SK-N-SH treated with all-trans-retinoic acid at 6 μM for 48 hours (cell line): ENCODE results near the gene ZC3H12C.

Experiments used
- ATAC-seq: fragments of 200-7000 bp; cut with Tn5 transposase; 3 replicates; pipeline ENCODE4 v1.9.1; 2020; ENCODE audit warnings: mild to moderate bottlenecking, moderate library complexity
- ARNTL ChIP-seq: fragments of 450-650 bp; formaldehyde crosslinking; IDR thresholded peaks from 2 replicates; pipeline ENCODE4 v1.5.0; 2020; ENCODE audit warnings: low read depth, mild to moderate bottlenecking, moderate library complexity, borderline replicate concordance
- BACH2 ChIP-seq: fragments of 250-450 bp; sonication (Bioruptor Pico); IDR thresholded peaks from 2 replicates; pipeline ENCODE4 v1.9.0; 2021; ENCODE audit warnings: mild to moderate bottlenecking, borderline replicate concordance
- CREB5 ChIP-seq: fragments of 250-450 bp; sonication (Bioruptor Pico); IDR thresholded peaks from 2 replicates; pipeline ENCODE4 v1.5.1; 2020; ENCODE audit warnings: low read depth, mild to moderate bottlenecking, moderate library complexity
- CSDC2 ChIP-seq: fragments of 250-450 bp; sonication (Bioruptor Pico); IDR thresholded peaks from 2 replicates; pipeline ENCODE4 v1.5.0; 2020; ENCODE audit warnings: mild to moderate bottlenecking, moderate library complexity
- ESRRG ChIP-seq: fragments of 250-450 bp; sonication (Bioruptor Pico); IDR thresholded peaks from 2 replicates; pipeline ENCODE4 v1.6.1; 2021; ENCODE audit warnings: mild to moderate bottlenecking
- GLIS3 ChIP-seq: fragments of 250-450 bp; sonication (Bioruptor Pico); IDR thresholded peaks from 2 replicates; pipeline ENCODE4 v1.5.0; 2020; ENCODE audit warnings: mild to moderate bottlenecking, moderate library complexity
- ISL1 ChIP-seq: fragments of 250-450 bp; sonication (Bioruptor Pico); IDR thresholded peaks from 2 replicates; pipeline ENCODE4 v2.1.2; 2022; ENCODE audit warnings: mild to moderate bottlenecking, moderate library complexity
- OSR1 ChIP-seq: fragments of 250-450 bp; sonication (Bioruptor Pico); IDR thresholded peaks from 2 replicates; pipeline ENCODE4 v1.8.0; 2022; ENCODE audit warnings: moderate library complexity, mild to moderate bottlenecking, inconsistent platforms
- PATZ1 ChIP-seq: fragments of 250-450 bp; sonication (Bioruptor Pico); IDR thresholded peaks from 2 replicates; pipeline ENCODE4 v1.8.0; 2020; ENCODE audit warnings: mild to moderate bottlenecking, moderate library complexity, borderline replicate concordance
- POU6F1 ChIP-seq: fragments of 250-450 bp; sonication (Bioruptor Pico); IDR thresholded peaks from 2 replicates; pipeline ENCODE4 v1.8.0; 2021; ENCODE audit warnings: low read depth, mild to moderate bottlenecking, moderate library complexity, borderline replicate concordance
- PPARA ChIP-seq: fragments of 250-450 bp; sonication (Bioruptor Pico); IDR thresholded peaks from 2 replicates; pipeline ENCODE4 v1.5.0; 2020; ENCODE audit warnings: mild to moderate bottlenecking, borderline replicate concordance
- RARB ChIP-seq: fragments of 250-450 bp; sonication (Bioruptor Pico); IDR thresholded peaks from 2 replicates; pipeline ENCODE4 v1.8.0; 2021; ENCODE audit warnings: mild to moderate bottlenecking, moderate library complexity
- SNAI2 ChIP-seq: fragments of 250-450 bp; sonication (Bioruptor Pico); IDR thresholded peaks from 2 replicates; pipeline ENCODE4 v1.5.0; 2020; ENCODE audit warnings: mild to moderate bottlenecking, moderate library complexity
- TCF4 ChIP-seq: fragments of 250-450 bp; sonication (Bioruptor Pico); IDR thresholded peaks from 2 replicates; pipeline ENCODE4 v1.8.0; 2021; ENCODE audit warnings: mild to moderate bottlenecking, moderate library complexity, borderline replicate concordance
- TOX ChIP-seq: fragments of 250-450 bp; sonication (Bioruptor Pico); IDR thresholded peaks from 2 replicates; pipeline ENCODE4 v1.8.0; 2021; ENCODE audit warnings: mild to moderate bottlenecking, moderate library complexity, borderline replicate concordance
- ZC3H10 ChIP-seq: fragments of 250-450 bp; sonication (Bioruptor Pico); IDR thresholded peaks from 2 replicates; pipeline ENCODE4 v1.5.1; 2021; ENCODE audit warnings: mild to moderate bottlenecking, moderate library complexity
- ZFP3 ChIP-seq: fragments of 250-450 bp; sonication (Bioruptor Pico); IDR thresholded peaks from 2 replicates; pipeline ENCODE4 v1.5.0; 2020; ENCODE audit warnings: mild to moderate bottlenecking, moderate library complexity
- ZFP30 ChIP-seq: fragments of 450-650 bp; formaldehyde crosslinking; IDR thresholded peaks from 2 replicates; pipeline ENCODE4 v1.5.0; 2022; ENCODE audit warnings: mild to moderate bottlenecking, moderate library complexity
- ZNF565 ChIP-seq: fragments of 450-650 bp; formaldehyde crosslinking; conservative IDR thresholded peaks from 2 replicates; pipeline ENCODE4 v1.5.0; 2020; ENCODE audit warnings: low read depth, mild to moderate bottlenecking, moderate library complexity
- ZNF70 ChIP-seq: fragments of 450-650 bp; formaldehyde crosslinking; IDR thresholded peaks from 2 replicates; pipeline ENCODE4 v1.5.0; 2020; ENCODE audit warnings: mild to moderate bottlenecking, moderate library complexity
- ZNF8 ChIP-seq: fragments of 450-650 bp; formaldehyde crosslinking; IDR thresholded peaks from 2 replicates; pipeline ENCODE4 v1.5.0; 2020; ENCODE audit warnings: mild to moderate bottlenecking, moderate library complexity
- TF ChIP-seq, protein P1 (sequence below): fragments of 250-450 bp; sonication (Bioruptor Pico); IDR thresholded peaks from 2 replicates; pipeline ENCODE4 v1.5.1; 2021; ENCODE audit warnings: mild to moderate bottlenecking, moderate library complexity
- TF ChIP-seq, protein P2 (sequence below): fragments of 250-450 bp; sonication (Bioruptor Pico); IDR thresholded peaks from 2 replicates; pipeline ENCODE4 v1.5.0; 2020; ENCODE audit warnings: mild to moderate bottlenecking, moderate library complexity

The ZC3H12C gene

GRCh38 chr11:110059706-110060463 is 33.3 kb upstream of the ZC3H12C start:
- peak; percentile 40; the same call in 1 of the 3 replicates for ATAC-seq
- TF ChIP-seq RARB (CRISPR knock-in tag) (no peak), ZFP30 (CRISPR knock-in tag) (no peak), ZNF70 (CRISPR knock-in tag) (no peak), ZNF8 (no peak), ARNTL (CRISPR knock-in tag) (no peak), ZFP3 (CRISPR knock-in tag) (no peak), BACH2 (CRISPR knock-in tag) (no peak), ZC3H10 (CRISPR knock-in tag) (no peak), TCF4 (CRISPR knock-in tag) (no peak)
- TF ChIP-seq, protein P1, sequence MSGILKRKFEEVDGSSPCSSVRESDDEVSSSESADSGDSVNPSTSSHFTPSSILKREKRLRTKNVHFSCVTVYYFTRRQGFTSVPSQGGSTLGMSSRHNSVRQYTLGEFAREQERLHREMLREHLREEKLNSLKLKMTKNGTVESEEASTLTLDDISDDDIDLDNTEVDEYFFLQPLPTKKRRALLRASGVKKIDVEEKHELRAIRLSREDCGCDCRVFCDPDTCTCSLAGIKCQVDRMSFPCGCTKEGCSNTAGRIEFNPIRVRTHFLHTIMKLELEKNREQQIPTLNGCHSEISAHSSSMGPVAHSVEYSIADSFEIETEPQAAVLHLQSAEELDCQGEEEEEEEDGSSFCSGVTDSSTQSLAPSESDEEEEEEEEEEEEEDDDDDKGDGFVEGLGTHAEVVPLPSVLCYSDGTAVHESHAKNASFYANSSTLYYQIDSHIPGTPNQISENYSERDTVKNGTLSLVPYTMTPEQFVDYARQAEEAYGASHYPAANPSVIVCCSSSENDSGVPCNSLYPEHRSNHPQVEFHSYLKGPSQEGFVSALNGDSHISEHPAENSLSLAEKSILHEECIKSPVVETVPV (CRISPR knock-in tag): no peak
- TF ChIP-seq, protein P2, sequence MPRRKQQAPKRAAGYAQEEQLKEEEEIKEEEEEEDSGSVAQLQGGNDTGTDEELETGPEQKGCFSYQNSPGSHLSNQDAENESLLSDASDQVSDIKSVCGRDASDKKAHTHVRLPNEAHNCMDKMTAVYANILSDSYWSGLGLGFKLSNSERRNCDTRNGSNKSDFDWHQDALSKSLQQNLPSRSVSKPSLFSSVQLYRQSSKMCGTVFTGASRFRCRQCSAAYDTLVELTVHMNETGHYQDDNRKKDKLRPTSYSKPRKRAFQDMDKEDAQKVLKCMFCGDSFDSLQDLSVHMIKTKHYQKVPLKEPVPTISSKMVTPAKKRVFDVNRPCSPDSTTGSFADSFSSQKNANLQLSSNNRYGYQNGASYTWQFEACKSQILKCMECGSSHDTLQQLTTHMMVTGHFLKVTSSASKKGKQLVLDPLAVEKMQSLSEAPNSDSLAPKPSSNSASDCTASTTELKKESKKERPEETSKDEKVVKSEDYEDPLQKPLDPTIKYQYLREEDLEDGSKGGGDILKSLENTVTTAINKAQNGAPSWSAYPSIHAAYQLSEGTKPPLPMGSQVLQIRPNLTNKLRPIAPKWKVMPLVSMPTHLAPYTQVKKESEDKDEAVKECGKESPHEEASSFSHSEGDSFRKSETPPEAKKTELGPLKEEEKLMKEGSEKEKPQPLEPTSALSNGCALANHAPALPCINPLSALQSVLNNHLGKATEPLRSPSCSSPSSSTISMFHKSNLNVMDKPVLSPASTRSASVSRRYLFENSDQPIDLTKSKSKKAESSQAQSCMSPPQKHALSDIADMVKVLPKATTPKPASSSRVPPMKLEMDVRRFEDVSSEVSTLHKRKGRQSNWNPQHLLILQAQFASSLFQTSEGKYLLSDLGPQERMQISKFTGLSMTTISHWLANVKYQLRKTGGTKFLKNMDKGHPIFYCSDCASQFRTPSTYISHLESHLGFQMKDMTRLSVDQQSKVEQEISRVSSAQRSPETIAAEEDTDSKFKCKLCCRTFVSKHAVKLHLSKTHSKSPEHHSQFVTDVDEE (CRISPR knock-in tag): no peak

- TF ChIP-seq ZFP30 (CRISPR knock-in tag): no peak
- no peak for TF ChIP-seq ZFP3 (CRISPR knock-in tag)
- TF ChIP-seq GLIS3 (CRISPR knock-in tag): no peak
- no peak for TF ChIP-seq POU6F1
- TF ChIP-seq ZNF70 (CRISPR knock-in tag): no peak
- no peak for TF ChIP-seq RARB (CRISPR knock-in tag)
- TF ChIP-seq ZNF565 (CRISPR knock-in tag): no peak
- TF ChIP-seq PPARA (CRISPR knock-in tag): no peak
- no peak for TF ChIP-seq CREB5 (CRISPR knock-in tag)
- TF ChIP-seq ZNF8: no peak
- TF ChIP-seq ESRRG (CRISPR knock-in tag): no peak
- no peak for TF ChIP-seq ZC3H10 (CRISPR knock-in tag)
- no peak for TF ChIP-seq OSR1 (CRISPR knock-in tag)
- TF ChIP-seq ARNTL (CRISPR knock-in tag): no peak
- TF ChIP-seq ISL1: no peak
- TF ChIP-seq CSDC2 (CRISPR knock-in tag): no peak
- TF ChIP-seq SNAI2 (CRISPR knock-in tag): no peak
- TF ChIP-seq, protein P1 (CRISPR knock-in tag): no peak
Observed at GRCh38 chr11:110061296-110061695, 31.9 kb upstream of the ZC3H12C start.

GRCh38 chr11:110062247-110062646 is 30.9 kb upstream of the ZC3H12C start:
- no peak for ATAC-seq
- TF ChIP-seq TOX (CRISPR knock-in tag) (no peak), PPARA (CRISPR knock-in tag) (no peak), BACH2 (CRISPR knock-in tag) (no peak), ARNTL (CRISPR knock-in tag) (no peak), RARB (CRISPR knock-in tag) (no peak), PATZ1 (no peak), ZNF565 (CRISPR knock-in tag) (no peak), ZNF8 (no peak), ZC3H10 (CRISPR knock-in tag) (no peak), ZFP3 (CRISPR knock-in tag) (no peak), CSDC2 (CRISPR knock-in tag) (no peak)
- TF ChIP-seq, protein P1 (CRISPR knock-in tag): no peak

More at GRCh38 chr11:110061296-110061695, 31.9 kb upstream of the ZC3H12C start:
- no peak for ATAC-seq
